ENCODE results near the gene NRDC. TPM values are rescaled to one million over a fixed set of nuclear protein-coding genes. Genes with fewer than 3 reads are reported as not detected.

NRDC gene
- polyA plus RNA-seq, 1 experiment, result 69.2 TPM

DNA sequence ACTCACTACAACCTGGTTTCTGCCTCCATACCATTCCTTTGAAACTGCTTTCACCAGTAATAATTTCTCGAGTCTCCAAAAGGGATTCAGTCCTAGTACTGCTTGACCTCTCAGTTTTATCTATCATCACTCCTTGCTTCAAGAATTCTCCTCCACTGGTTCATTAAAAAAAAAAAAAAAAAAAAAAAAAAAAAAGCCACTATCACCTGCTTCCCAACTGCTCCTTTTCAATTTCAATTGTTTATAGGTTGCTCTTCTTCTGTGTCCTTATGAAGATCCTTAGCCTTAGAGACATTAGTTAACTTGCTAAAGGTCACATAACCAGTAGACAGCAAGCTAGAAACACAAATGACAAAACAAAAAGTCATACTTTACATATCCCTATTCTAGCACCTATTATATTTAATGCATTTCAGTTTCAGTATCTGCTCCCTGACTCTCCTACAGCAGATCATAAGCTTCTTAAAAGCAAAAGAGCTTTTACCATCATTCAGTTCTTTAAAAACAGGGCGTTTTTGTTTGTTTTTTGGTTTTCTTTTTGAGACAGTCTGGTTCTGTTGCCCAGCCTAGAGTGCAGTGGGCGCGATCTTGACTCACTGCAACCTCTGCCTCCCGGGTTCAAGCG is 7.1 kb downstream of the NRDC start:
- POLR2A ChIA-PET, result no interaction called here

GRCh38 chr1:51870603-51871350 is 7.8 kb downstream of the NRDC start:
- DNase-seq (ENCODE audit: low read depth), result no peak
- Histone ChIP-seq H3K4me3 (ENCODE audit: low read depth, low read length) (no peak overlapping the region), H3K36me3 (ENCODE audit: control insufficient read depth, insufficient read depth, low read length) (no peaks in the 10 kb centered on the region; the same call in 1 of the 2 replicates), H3K27me3 (ENCODE audit: control insufficient read depth, insufficient read depth, low read length) (no peaks in the 10 kb centered on the region)
- ChIA-PET CTCF (no interaction called here), POLR2A (no interaction called here)
- TF ChIP-seq CTCF (IDR thresholded peaks at IDR 0.05; ENCODE audit: insufficient read depth, low read depth, low read length), result no peak

More for the DNA sequence above, 7.1 kb downstream of the NRDC start:
- Histone ChIP-seq H3K27me3 (ENCODE audit: control insufficient read depth, insufficient read depth, low read length) (no peaks in the 10 kb centered on the region), H3K36me3 (ENCODE audit: control insufficient read depth, insufficient read depth, low read length) (no peaks in the 10 kb centered on the region; the same call in 1 of the 2 replicates), H3K4me3 (ENCODE audit: low read depth, low read length) (no peak overlapping the region)
- CTCF ChIA-PET, result no interaction called here
- DNase-seq (ENCODE audit: low read depth), result no peak
- no peak for TF ChIP-seq CTCF (IDR thresholded peaks at IDR 0.05; ENCODE audit: insufficient read depth, low read depth, low read length)

- ChIA-PET POLR2A (no interaction called here), CTCF (no interaction called here)
- Histone ChIP-seq H3K36me3 (ENCODE audit: control insufficient read depth, insufficient read depth, low read length) (no peaks in the 10 kb centered on the region), H3K27me3 (ENCODE audit: control insufficient read depth, insufficient read depth, low read length) (no peaks in the 10 kb centered on the region), H3K4me3 (ENCODE audit: low read depth, low read length) (no peak overlapping the region)
- no peak for DNase-seq (ENCODE audit: low read depth)
- TF ChIP-seq CTCF (IDR thresholded peaks at IDR 0.05; ENCODE audit: insufficient read depth, low read depth, low read length), result no peak
Measured at GRCh38 chr1:51867479-51868232, 10.9 kb downstream of the NRDC start.

DNA sequence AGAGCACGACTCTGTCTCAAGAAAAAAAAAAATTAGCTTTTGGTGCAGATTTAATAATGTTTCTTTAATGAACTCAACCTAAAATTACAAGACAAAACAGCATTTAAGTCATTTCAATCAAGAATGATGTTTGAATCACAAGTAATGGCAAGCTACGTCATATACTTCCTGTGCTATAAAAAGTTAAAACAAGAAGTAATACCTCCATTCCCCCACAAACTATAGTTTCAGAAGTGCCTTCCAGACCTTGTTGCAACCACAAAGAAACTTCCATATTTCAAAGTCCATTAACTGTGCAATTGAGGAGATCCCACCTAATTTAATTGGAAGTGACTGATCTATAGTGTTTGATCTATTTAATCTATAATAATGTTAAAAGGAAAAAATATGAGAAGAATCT is 15.1 kb downstream of the NRDC start:
- ChIA-PET POLR2A (no interaction called here), CTCF (interaction anchor here (1.1 kb wide), 1 partner anchor 53 kb away, joined by 3 read pairs; no protein-coding TSS in a partner anchor)
- Histone ChIP-seq H3K27me3 (ENCODE audit: control insufficient read depth, insufficient read depth, low read length) (no peaks in the 10 kb centered on the region), H3K4me3 (ENCODE audit: low read depth, low read length) (no peak overlapping the region), H3K36me3 (ENCODE audit: control insufficient read depth, insufficient read depth, low read length) (no peaks in the 10 kb centered on the region)
- no peak for DNase-seq (ENCODE audit: low read depth)
- no peak for TF ChIP-seq CTCF (IDR thresholded peaks at IDR 0.05; ENCODE audit: insufficient read depth, low read depth, low read length)

DNA sequence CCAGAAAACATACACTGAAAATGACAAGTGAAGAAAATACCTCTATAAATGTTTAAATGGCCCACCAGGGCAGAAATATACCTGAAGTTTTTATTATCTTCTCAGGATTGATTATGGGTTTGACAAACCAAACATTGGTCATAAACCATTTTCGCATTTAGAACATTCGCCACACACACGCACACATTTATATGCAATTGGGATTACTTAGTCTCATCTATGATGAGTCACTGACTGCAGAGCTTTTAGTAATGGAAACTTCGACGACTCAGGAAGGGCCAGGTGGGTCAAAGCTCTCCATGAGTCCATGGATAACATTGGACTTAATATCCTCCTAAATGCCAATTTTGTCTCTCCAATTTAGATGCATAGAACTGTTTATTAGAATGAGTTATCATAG is 16.9 kb downstream of the NRDC start:
- H3K27me3 ChIP-seq (ENCODE audit: control insufficient read depth, insufficient read depth, low read length), result no peaks in the 10 kb centered on the region
- ChIA-PET CTCF (interaction anchor here (0.5 kb wide), 1 partner anchor 96 kb away, joined by 3 read pairs; no protein-coding TSS in a partner anchor), POLR2A (no interaction called here)
- no peaks in the 10 kb centered on the region for H3K36me3 ChIP-seq (ENCODE audit: control insufficient read depth, insufficient read depth, low read length)
- TF ChIP-seq CTCF (IDR thresholded peaks at IDR 0.05; ENCODE audit: insufficient read depth, low read depth, low read length), result no peak
- no peak overlapping the region for H3K4me3 ChIP-seq (ENCODE audit: low read depth, low read length)
- no peak for DNase-seq (ENCODE audit: low read depth)
